ENCODE results near the gene MED15. TPM values are rescaled to one million over a fixed set of nuclear protein-coding genes. Genes with fewer than 3 reads are reported as not detected.
A peak's percentile ranks its signal among the peaks of the same experiment; 100 is the strongest.
"Not testable (repeated sequence)": the region's sequence is repeated elsewhere in the genome, so short reads cannot be mapped to it uniquely, and the experiment has no call there.

MED15 gene
- total RNA-seq, 1 donor from 2014 or later, result 77.8 TPM

- Mint-ChIP-seq H3K27me3 (no peaks in the 10 kb centered on the region), H3K36me3 (ENCODE audit: insufficient read depth) (peaks cover 12% of the 10 kb centered on the region), H3K4me3 (ENCODE audit: low read depth) (no peak overlapping the region), H3K4me1 (ENCODE audit: low read depth) (no peaks in the 10 kb centered on the region), H3K27ac (peak overlapping the region; percentile 83), H3K9me3 (ENCODE audit: low read depth) (no peaks in the 10 kb centered on the region)
- no peak for DNase-seq (ENCODE audit: low spot score, unreplicated experiment)
- TF ChIP-seq, protein P1, sequence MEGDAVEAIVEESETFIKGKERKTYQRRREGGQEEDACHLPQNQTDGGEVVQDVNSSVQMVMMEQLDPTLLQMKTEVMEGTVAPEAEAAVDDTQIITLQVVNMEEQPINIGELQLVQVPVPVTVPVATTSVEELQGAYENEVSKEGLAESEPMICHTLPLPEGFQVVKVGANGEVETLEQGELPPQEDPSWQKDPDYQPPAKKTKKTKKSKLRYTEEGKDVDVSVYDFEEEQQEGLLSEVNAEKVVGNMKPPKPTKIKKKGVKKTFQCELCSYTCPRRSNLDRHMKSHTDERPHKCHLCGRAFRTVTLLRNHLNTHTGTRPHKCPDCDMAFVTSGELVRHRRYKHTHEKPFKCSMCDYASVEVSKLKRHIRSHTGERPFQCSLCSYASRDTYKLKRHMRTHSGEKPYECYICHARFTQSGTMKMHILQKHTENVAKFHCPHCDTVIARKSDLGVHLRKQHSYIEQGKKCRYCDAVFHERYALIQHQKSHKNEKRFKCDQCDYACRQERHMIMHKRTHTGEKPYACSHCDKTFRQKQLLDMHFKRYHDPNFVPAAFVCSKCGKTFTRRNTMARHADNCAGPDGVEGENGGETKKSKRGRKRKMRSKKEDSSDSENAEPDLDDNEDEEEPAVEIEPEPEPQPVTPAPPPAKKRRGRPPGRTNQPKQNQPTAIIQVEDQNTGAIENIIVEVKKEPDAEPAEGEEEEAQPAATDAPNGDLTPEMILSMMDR (IDR thresholded peaks at IDR 0.05; ENCODE audit: unreplicated experiment), result no peak
Measured at GRCh38 chr22:20536590-20537324, 29.3 kb downstream of the MED15 start.

DNA sequence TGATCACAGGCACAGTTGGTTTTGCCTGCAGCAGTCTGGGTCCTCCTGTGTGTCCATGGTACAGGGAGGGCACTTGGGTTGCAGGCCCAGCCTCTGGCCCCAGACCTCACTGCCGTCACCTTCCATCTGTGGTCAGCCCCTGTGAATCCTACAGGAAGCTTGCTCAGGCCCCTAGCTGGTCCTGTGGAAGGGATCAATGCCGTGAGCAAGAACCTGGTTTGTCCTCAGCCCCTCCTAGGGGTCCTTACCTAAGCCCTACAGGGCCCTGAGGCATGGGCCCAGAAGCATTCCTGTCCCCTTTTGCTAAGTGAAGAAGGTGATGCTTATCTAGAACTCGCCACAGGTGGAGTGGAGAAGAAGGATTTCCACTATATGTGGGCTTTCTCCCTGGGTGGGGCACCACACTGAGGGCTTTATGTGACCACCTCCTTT lies 29.9 kb downstream of the MED15 start:
- Mint-ChIP-seq H3K27ac (peak overlapping the region; percentile 46), H3K27me3 (no peaks in the 10 kb centered on the region), H3K36me3 (ENCODE audit: insufficient read depth) (peaks cover 17% of the 10 kb centered on the region), H3K4me3 (ENCODE audit: low read depth) (no peak overlapping the region), H3K9me3 (ENCODE audit: low read depth) (no peaks in the 10 kb centered on the region), H3K4me1 (ENCODE audit: low read depth) (no peaks in the 10 kb centered on the region)
- TF ChIP-seq, protein P1 (IDR thresholded peaks at IDR 0.05; ENCODE audit: unreplicated experiment), result no peak
- no peak for DNase-seq (ENCODE audit: low spot score, unreplicated experiment)

DNA sequence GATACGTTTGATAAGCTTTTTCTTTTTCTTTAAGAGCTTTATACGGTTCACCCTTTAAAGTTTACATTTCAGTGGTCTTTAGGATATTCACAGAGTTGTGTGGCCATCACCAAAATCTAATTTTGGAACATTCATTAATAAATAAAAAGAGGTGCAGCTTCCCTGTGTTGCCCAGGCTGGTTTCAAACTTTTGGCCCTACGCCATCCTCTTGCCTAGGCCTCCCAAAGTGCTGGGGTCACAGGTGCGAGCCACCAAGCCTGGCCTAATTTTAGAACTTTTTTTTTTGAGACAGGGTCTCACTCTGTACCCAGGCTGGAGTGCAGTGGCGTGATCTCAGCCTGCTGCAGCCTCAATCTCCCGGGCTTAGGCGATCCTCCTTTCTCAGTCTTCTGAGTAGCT lies 30.6 kb downstream of the MED15 start:
- no peak for DNase-seq (ENCODE audit: low spot score, unreplicated experiment)
- Mint-ChIP-seq H3K36me3 (ENCODE audit: insufficient read depth) (peaks cover 20% of the 10 kb centered on the region), H3K4me3 (ENCODE audit: low read depth) (no peak overlapping the region), H3K4me1 (ENCODE audit: low read depth) (no peaks in the 10 kb centered on the region), H3K27ac (no peak overlapping the region), H3K27me3 (no peaks in the 10 kb centered on the region), H3K9me3 (ENCODE audit: low read depth) (no peaks in the 10 kb centered on the region)
- TF ChIP-seq, protein P1 (IDR thresholded peaks at IDR 0.05; ENCODE audit: unreplicated experiment), result no peak

DNA sequence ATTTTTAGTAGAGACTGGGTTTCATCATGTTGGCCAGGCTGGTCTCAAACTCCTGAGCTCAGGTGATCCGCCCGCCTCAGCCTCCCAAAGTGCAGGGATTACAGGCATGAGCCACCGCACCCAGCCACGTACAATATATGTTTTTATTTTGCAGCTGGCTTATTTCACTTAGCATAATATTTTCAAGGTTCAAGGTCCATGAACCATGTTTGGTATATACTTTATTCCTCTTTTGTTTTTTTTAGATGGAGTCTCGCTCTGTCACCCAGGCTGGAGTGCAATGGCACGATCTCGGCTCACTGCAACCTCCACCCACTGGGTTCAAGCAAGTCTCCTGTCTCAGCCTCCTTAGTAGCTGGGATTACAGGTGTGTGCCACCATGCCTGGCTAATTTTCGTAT lies 31.5 kb downstream of the MED15 start:
- not testable (repeated sequence) for H3K4me1 Mint-ChIP-seq (ENCODE audit: low read depth); H3K27me3 Mint-ChIP-seq
- peaks cover 21% of the 10 kb centered on the region for H3K36me3 Mint-ChIP-seq (ENCODE audit: insufficient read depth)

GRCh38 chr22:20542055-20542454 lies 34.6 kb downstream of the MED15 start:
- peaks cover 23% of the 10 kb centered on the region for H3K36me3 Mint-ChIP-seq (ENCODE audit: insufficient read depth)
- no peaks in the 10 kb centered on the region for H3K4me1 Mint-ChIP-seq (ENCODE audit: low read depth)
- no peak for DNase-seq (ENCODE audit: low spot score, unreplicated experiment)
- H3K27ac Mint-ChIP-seq, result no peak overlapping the region
- TF ChIP-seq, protein P1 (IDR thresholded peaks at IDR 0.05; ENCODE audit: unreplicated experiment), result no peak
- H3K9me3 Mint-ChIP-seq (ENCODE audit: low read depth), result no peaks in the 10 kb centered on the region
- H3K4me3 Mint-ChIP-seq (ENCODE audit: low read depth), result no peak overlapping the region
- H3K27me3 Mint-ChIP-seq, result no peaks in the 10 kb centered on the region

More for the DNA sequence above, 31.5 kb downstream of the MED15 start:
- not testable (repeated sequence) for H3K4me3 Mint-ChIP-seq (ENCODE audit: low read depth); DNase-seq (ENCODE audit: low spot score, unreplicated experiment); H3K9me3 Mint-ChIP-seq (ENCODE audit: low read depth); H3K27ac Mint-ChIP-seq

DNA sequence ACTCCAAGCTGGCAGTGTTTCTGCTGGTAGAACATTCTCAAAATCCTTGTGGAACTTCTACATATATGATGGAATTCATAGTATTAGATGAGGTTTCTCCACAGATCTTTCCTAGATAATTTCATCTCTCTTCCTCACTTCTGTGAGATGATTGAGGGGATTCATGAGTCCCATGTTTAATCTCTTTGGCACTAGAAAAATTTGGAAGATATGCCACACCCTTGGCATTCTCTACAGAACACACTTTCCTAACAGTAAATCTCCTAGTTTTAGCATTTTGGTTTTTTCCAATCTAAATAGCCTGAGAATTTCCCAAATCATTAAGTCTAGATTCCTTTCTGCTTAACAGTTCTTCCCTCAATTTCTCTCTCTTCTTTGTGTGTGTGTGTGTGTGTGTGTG lies 35.3 kb downstream of the MED15 start:
- H3K27ac Mint-ChIP-seq, result no peak overlapping the region
- DNase-seq (ENCODE audit: low spot score, unreplicated experiment), result no peak
- TF ChIP-seq, protein P1 (IDR thresholded peaks at IDR 0.05; ENCODE audit: unreplicated experiment), result no peak
- no peaks in the 10 kb centered on the region for H3K4me1 Mint-ChIP-seq (ENCODE audit: low read depth)
- H3K4me3 Mint-ChIP-seq (ENCODE audit: low read depth), result no peak overlapping the region
- H3K9me3 Mint-ChIP-seq (ENCODE audit: low read depth), result no peaks in the 10 kb centered on the region
- no peaks in the 10 kb centered on the region for H3K27me3 Mint-ChIP-seq
- peaks cover 20% of the 10 kb centered on the region for H3K36me3 Mint-ChIP-seq (ENCODE audit: insufficient read depth)

DNA sequence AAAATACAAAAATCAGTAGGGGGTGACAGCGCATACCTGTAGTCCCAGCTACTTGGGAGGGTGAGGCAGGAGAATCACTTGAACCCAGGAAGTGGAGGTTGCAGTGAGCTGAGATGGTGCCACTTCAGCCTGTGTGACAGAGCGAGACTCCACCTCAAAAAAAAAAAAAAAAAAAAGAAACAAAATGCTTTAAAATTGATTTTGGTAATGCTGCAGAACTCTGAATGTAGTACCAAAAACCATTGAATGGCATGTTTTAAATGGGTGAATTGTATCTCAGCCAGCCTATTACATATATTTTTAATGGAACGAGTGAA lies 37.9 kb downstream of the MED15 start:
- not testable (repeated sequence) for H3K4me1 Mint-ChIP-seq (ENCODE audit: low read depth); H3K27me3 Mint-ChIP-seq; H3K4me3 Mint-ChIP-seq (ENCODE audit: low read depth); DNase-seq (ENCODE audit: low spot score, unreplicated experiment); H3K9me3 Mint-ChIP-seq (ENCODE audit: low read depth); H3K27ac Mint-ChIP-seq
- H3K36me3 Mint-ChIP-seq (ENCODE audit: insufficient read depth), result peaks cover 18% of the 10 kb centered on the region

All from progenitor cell of endocrine pancreas (in vitro differentiated cells).